GM21576 (cell line): ENCODE data around the gene KRT86.

ENCODE experiments used
- ATAC-seq: cut with Tn5 transposase; IDR thresholded peaks from one replicate; pipeline ENCODE4 v1.9.1; 2021; ENCODE audit warnings: mild to moderate bottlenecking, moderate library complexity; ENCODE audit not compliant: unreplicated experiment

KRT86 gene

GRCh38 chr12:52353766-52354165 lies 79.3 kb downstream of the KRT86 start:
- no peak for ATAC-seq

- no peak for ATAC-seq
Measured at GRCh38 chr12:52354200-52354599, 79.8 kb downstream of the KRT86 start.

- no peak for ATAC-seq
Measured at GRCh38 chr12:52355176-52355575, 80.7 kb downstream of the KRT86 start.

GRCh38 chr12:52356031-52356761 lies 81.8 kb downstream of the KRT86 start:
- no peak for ATAC-seq

GRCh38 chr12:52356762-52357580 lies 82.5 kb downstream of the KRT86 start:
- no peak for ATAC-seq
